GM23338 (cell line): ENCODE measurements around the gene SERPINA1. TPM values are rescaled to one million over a fixed set of nuclear protein-coding genes. Genes with fewer than 3 reads are reported as not detected.

Source experiments
- EZH2phosphoT487 ChIP-seq: fragments of 200-600 bp; sonication (generic); IDR thresholded peaks from one replicate; pipeline ENCODE4 v1.8.1; 2018; ENCODE audit warnings: antibody characterized with exemption; ENCODE audit not compliant: unreplicated experiment
- STAT1 ChIP-seq: IDR thresholded peaks from one replicate; pipeline ENCODE4 v1.6.1; 2016; ENCODE audit warnings: antibody characterized with exemption; ENCODE audit not compliant: unreplicated experiment
- ZNF331 ChIP-seq: fragments of 250-450 bp; sonication (Bioruptor Pico); IDR thresholded peaks from 2 replicates; pipeline ENCODE4 v1.5.0; 2020; ENCODE audit warnings: low read depth, mild to moderate bottlenecking, moderate library complexity
- ZNF462 ChIP-seq: fragments of 250-450 bp; sonication (Bioruptor Pico); IDR thresholded peaks from 2 replicates; pipeline ENCODE4 v1.5.0; 2020; ENCODE audit warnings: mild to moderate bottlenecking, moderate library complexity
- polyA plus RNA-seq: library from polyadenylated mRNA; unstranded; fragments of >200 nt; fragmentation: Nextera tagmentation; extraction: Ambion mirVana; gene quantifications from 2 replicates; pipeline ENCODE4 v1.2.1, GENCODE V29; 2016
- total RNA-seq: library from RNA; depleted of rRNA; stranded (reverse); fragments of >200 nt; shearing (Covaris generic); gene quantifications from 2 replicates; pipeline ENCODE4 v1.2.3, GENCODE V29; 2014
- TF ChIP-seq, protein P1 (sequence below): IDR thresholded peaks from one replicate; pipeline ENCODE4 v1.6.1; 2018; ENCODE audit warnings: antibody characterized with exemption; ENCODE audit not compliant: unreplicated experiment

SERPINA1 gene
- total and polyA plus RNA-seq, 2 experiments from 2014 or later: not detected

GRCh38 chr14:94404561-94404960 lies 16.2 kb upstream of the SERPINA1 start (continued):
- TF ChIP-seq, protein P1, sequence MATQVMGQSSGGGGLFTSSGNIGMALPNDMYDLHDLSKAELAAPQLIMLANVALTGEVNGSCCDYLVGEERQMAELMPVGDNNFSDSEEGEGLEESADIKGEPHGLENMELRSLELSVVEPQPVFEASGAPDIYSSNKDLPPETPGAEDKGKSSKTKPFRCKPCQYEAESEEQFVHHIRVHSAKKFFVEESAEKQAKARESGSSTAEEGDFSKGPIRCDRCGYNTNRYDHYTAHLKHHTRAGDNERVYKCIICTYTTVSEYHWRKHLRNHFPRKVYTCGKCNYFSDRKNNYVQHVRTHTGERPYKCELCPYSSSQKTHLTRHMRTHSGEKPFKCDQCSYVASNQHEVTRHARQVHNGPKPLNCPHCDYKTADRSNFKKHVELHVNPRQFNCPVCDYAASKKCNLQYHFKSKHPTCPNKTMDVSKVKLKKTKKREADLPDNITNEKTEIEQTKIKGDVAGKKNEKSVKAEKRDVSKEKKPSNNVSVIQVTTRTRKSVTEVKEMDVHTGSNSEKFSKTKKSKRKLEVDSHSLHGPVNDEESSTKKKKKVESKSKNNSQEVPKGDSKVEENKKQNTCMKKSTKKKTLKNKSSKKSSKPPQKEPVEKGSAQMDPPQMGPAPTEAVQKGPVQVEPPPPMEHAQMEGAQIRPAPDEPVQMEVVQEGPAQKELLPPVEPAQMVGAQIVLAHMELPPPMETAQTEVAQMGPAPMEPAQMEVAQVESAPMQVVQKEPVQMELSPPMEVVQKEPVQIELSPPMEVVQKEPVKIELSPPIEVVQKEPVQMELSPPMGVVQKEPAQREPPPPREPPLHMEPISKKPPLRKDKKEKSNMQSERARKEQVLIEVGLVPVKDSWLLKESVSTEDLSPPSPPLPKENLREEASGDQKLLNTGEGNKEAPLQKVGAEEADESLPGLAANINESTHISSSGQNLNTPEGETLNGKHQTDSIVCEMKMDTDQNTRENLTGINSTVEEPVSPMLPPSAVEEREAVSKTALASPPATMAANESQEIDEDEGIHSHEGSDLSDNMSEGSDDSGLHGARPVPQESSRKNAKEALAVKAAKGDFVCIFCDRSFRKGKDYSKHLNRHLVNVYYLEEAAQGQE: no peak
- TF ChIP-seq ZNF331 (CRISPR knock-in tag) (no peak), ZNF462 (no peak), STAT1 (no peak), EZH2phosphoT487 (no peak)
